ENCODE measurements around the gene FAM120A. TPM values are rescaled to one million over a fixed set of nuclear protein-coding genes. Genes with fewer than 3 reads are reported as not detected.

The FAM120A gene
- total RNA-seq, 1 experiment from 2014 or later: 70.5 TPM

DNA sequence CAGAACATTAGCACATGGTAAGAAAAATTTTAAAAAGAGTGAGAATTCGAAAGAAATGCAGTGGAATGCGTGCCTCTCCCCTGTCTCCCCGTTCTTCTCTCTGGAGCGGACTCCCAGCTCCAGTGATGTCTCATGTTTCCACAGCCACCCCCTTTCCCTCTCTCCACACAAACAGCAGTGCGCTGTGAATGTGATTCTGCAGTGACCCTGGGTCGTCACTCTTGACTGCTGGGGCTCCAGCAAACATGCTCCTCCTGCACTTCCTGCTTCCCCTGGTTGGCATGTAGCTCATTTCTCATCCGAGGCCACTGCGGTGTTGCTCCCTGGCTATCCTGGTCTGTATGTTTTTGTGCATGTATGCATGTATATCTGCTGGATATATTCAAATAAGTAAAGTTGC, 138.2 kb downstream of the FAM120A start:
- intact Hi-C loops (cut with micrococcal nuclease; ENCODE audit: unreplicated experiment): no loop called here
- Histone ChIP-seq H3K9me3 (ENCODE audit: control insufficient read depth, insufficient read depth, low read depth, low read length) (no peaks in the 10 kb centered on the region; the same call in 1 of the 2 replicates), H3K4me1 (ENCODE audit: control insufficient read depth, insufficient read depth, low read length) (no peaks in the 10 kb centered on the region; the same call in none of the 2 replicates), H3K27ac (ENCODE audit: low read length) (no peak overlapping the region), H3K36me3 (ENCODE audit: control insufficient read depth, insufficient read depth, low read length) (no peaks in the 10 kb centered on the region), H3K27me3 (ENCODE audit: control insufficient read depth, insufficient read depth, low read length) (no peaks in the 10 kb centered on the region), H3K4me3 (ENCODE audit: low read depth in 2 of 2, low read length in 2 of 2) (no peak overlapping the region)
- no peak for ATAC-seq
- no peak for DNase-seq (ENCODE audit: low read depth, low spot score)
- ChIA-PET CTCF (no interaction called here), POLR2A (no interaction called here)
- TF ChIP-seq, protein P1, sequence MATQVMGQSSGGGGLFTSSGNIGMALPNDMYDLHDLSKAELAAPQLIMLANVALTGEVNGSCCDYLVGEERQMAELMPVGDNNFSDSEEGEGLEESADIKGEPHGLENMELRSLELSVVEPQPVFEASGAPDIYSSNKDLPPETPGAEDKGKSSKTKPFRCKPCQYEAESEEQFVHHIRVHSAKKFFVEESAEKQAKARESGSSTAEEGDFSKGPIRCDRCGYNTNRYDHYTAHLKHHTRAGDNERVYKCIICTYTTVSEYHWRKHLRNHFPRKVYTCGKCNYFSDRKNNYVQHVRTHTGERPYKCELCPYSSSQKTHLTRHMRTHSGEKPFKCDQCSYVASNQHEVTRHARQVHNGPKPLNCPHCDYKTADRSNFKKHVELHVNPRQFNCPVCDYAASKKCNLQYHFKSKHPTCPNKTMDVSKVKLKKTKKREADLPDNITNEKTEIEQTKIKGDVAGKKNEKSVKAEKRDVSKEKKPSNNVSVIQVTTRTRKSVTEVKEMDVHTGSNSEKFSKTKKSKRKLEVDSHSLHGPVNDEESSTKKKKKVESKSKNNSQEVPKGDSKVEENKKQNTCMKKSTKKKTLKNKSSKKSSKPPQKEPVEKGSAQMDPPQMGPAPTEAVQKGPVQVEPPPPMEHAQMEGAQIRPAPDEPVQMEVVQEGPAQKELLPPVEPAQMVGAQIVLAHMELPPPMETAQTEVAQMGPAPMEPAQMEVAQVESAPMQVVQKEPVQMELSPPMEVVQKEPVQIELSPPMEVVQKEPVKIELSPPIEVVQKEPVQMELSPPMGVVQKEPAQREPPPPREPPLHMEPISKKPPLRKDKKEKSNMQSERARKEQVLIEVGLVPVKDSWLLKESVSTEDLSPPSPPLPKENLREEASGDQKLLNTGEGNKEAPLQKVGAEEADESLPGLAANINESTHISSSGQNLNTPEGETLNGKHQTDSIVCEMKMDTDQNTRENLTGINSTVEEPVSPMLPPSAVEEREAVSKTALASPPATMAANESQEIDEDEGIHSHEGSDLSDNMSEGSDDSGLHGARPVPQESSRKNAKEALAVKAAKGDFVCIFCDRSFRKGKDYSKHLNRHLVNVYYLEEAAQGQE (IDR thresholded peaks at IDR 0.05; ENCODE audit: insufficient read depth in 1 of 2, low read depth in 2 of 2, low read length in 1 of 2): no peak
- no peak for TF ChIP-seq SIN3A (IDR thresholded peaks at IDR 0.05; ENCODE audit: borderline replicate concordance, insufficient read depth, low read depth, low read length)
- TF ChIP-seq, protein P2, sequence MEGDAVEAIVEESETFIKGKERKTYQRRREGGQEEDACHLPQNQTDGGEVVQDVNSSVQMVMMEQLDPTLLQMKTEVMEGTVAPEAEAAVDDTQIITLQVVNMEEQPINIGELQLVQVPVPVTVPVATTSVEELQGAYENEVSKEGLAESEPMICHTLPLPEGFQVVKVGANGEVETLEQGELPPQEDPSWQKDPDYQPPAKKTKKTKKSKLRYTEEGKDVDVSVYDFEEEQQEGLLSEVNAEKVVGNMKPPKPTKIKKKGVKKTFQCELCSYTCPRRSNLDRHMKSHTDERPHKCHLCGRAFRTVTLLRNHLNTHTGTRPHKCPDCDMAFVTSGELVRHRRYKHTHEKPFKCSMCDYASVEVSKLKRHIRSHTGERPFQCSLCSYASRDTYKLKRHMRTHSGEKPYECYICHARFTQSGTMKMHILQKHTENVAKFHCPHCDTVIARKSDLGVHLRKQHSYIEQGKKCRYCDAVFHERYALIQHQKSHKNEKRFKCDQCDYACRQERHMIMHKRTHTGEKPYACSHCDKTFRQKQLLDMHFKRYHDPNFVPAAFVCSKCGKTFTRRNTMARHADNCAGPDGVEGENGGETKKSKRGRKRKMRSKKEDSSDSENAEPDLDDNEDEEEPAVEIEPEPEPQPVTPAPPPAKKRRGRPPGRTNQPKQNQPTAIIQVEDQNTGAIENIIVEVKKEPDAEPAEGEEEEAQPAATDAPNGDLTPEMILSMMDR (IDR thresholded peaks at IDR 0.05): no peak
- no TSS peak for BruUV-seq (replicated peaks)
- in situ Hi-C loops (cut with HindIII; ENCODE audit: low pct_unique_long_range_greater_than_20kb, low sequenced_read_pairs): no loop called here

- H3K36me3 ChIP-seq (ENCODE audit: control insufficient read depth, insufficient read depth, low read length): no peaks in the 10 kb centered on the region
Measured at GRCh38 chr9:93590609-93591234, 139.2 kb downstream of the FAM120A start.

More at GRCh38 chr9:93590609-93591234, 139.2 kb downstream of the FAM120A start:
- H3K27me3 ChIP-seq (ENCODE audit: control insufficient read depth, insufficient read depth, low read length): no peaks in the 10 kb centered on the region
- BruUV-seq (replicated peaks): no TSS peak
- ChIA-PET CTCF (interaction anchor here (0.6 kb wide), 1 partner anchor 425 kb away, joined by 5 read pairs; no protein-coding TSS in a partner anchor), POLR2A (no interaction called here)
- H3K27ac ChIP-seq (ENCODE audit: low read length): no peak overlapping the region
- TF ChIP-seq TCF7L2 (IDR thresholded peaks at IDR 0.05; ENCODE audit: low read depth, low read length) (no peak), SIN3A (IDR thresholded peaks at IDR 0.05; ENCODE audit: borderline replicate concordance, insufficient read depth, low read depth, low read length) (no peak), POLR2AphosphoS5 (IDR thresholded peaks at IDR 0.05; ENCODE audit: low read depth, low read length) (no peak)
- TF ChIP-seq, protein P1 (IDR thresholded peaks at IDR 0.05; ENCODE audit: insufficient read depth in 1 of 2, low read depth in 2 of 2, low read length in 1 of 2): no peak
- TF ChIP-seq, protein P2 (IDR thresholded peaks at IDR 0.05): no peak
- no peaks in the 10 kb centered on the region; the same call in none of the 2 replicates for H3K4me1 ChIP-seq (ENCODE audit: control insufficient read depth, insufficient read depth, low read length)
- DNase-seq (ENCODE audit: low read depth, low spot score) (no peak), ATAC-seq (no peak)
- in situ Hi-C loops (cut with HindIII; ENCODE audit: low pct_unique_long_range_greater_than_20kb, low sequenced_read_pairs) (no loop called here), intact Hi-C loops (cut with micrococcal nuclease; ENCODE audit: unreplicated experiment) (no loop called here)
- no peak overlapping the region for H3K4me3 ChIP-seq (ENCODE audit: low read depth in 2 of 2, low read length in 2 of 2)
- H3K9me3 ChIP-seq (ENCODE audit: control insufficient read depth, insufficient read depth, low read depth, low read length): no peaks in the 10 kb centered on the region
